ENCODE measurements around the gene ZNF710.

ZNF710 gene

DNA sequence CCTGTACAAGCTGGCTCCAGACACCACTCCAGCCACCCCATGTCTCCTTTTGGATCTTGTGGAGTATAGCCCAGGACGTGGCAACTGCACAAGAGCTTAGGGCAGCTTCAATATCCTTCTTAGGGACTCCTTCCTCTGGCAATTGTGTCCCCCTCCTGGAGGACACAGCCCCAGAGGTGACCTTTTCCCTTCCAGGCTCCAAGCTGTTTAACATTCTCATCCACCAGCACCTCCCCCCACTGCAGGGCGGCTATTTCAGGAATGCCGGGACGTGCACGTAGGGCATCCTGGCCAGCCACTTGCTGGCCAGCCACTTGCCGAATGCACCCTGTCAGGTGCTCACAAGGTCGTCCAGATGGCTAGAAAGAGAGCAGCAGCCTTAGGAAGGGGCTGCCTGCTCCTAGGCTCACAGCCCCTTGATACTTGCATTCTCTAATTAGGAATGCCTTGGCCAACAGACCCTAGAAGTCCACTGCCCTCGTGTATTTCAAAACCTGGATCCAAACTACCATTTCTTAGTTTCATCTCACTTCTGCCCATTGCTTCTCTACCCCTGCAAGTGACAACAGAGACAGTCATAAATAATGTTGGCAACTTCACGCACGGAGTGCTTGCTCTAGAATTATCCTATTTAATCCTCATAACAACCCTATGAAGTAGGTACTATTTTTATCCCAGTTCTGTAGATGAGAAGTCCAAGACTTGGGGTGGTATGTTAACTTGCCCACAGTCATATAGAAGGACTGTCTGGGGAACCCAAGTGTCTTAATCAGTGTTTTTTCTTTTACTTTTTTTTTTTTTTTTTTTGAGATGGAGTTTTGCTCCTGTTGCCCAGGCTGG, 125.7 kb downstream of the ZNF710 start:
- ATAC-seq (ENCODE audit: insufficient read depth, low read depth) (no peak), DNase-seq (no peak)
- no peak overlapping the region for H3K27ac ChIP-seq (ENCODE audit: low read length)
- H4K20me1 ChIP-seq (ENCODE audit: insufficient read depth, low read length): no peaks in the 10 kb centered on the region
- H3K4me2 ChIP-seq (ENCODE audit: insufficient read depth, low read length): no peak overlapping the region
- H2AFZ ChIP-seq (ENCODE audit: low read depth, low read length): no peak overlapping the region
- TF ChIP-seq, protein P1, sequence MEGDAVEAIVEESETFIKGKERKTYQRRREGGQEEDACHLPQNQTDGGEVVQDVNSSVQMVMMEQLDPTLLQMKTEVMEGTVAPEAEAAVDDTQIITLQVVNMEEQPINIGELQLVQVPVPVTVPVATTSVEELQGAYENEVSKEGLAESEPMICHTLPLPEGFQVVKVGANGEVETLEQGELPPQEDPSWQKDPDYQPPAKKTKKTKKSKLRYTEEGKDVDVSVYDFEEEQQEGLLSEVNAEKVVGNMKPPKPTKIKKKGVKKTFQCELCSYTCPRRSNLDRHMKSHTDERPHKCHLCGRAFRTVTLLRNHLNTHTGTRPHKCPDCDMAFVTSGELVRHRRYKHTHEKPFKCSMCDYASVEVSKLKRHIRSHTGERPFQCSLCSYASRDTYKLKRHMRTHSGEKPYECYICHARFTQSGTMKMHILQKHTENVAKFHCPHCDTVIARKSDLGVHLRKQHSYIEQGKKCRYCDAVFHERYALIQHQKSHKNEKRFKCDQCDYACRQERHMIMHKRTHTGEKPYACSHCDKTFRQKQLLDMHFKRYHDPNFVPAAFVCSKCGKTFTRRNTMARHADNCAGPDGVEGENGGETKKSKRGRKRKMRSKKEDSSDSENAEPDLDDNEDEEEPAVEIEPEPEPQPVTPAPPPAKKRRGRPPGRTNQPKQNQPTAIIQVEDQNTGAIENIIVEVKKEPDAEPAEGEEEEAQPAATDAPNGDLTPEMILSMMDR (IDR thresholded peaks at IDR 0.05; ENCODE audit: borderline replicate concordance, extremely low read depth, low read length, poor library complexity, severe bottlenecking): no peak
- TF ChIP-seq EZH2 (IDR thresholded peaks at IDR 0.05; ENCODE audit: borderline replicate concordance, low read depth, low read length, severe bottlenecking): no peak
- H3K4me1 ChIP-seq (ENCODE audit: insufficient read depth, low read length): no peaks in the 10 kb centered on the region
- no peak overlapping the region for H3K9ac ChIP-seq (ENCODE audit: low read depth, low read length)
- H3K36me3 ChIP-seq (ENCODE audit: insufficient read depth, low read length): no peaks in the 10 kb centered on the region
- H3K9me3 ChIP-seq (ENCODE audit: insufficient read depth, low read length, severe bottlenecking): no peaks in the 10 kb centered on the region
- H3K27me3 ChIP-seq (ENCODE audit: insufficient read depth, low read length, poor library complexity): no peaks in the 10 kb centered on the region
- no peak overlapping the region for H3K4me3 ChIP-seq (ENCODE audit: low read depth in 1 of 2, low read length in 2 of 2)
- no peaks in the 10 kb centered on the region for H3K79me2 ChIP-seq (ENCODE audit: insufficient read depth, low read length)

DNA sequence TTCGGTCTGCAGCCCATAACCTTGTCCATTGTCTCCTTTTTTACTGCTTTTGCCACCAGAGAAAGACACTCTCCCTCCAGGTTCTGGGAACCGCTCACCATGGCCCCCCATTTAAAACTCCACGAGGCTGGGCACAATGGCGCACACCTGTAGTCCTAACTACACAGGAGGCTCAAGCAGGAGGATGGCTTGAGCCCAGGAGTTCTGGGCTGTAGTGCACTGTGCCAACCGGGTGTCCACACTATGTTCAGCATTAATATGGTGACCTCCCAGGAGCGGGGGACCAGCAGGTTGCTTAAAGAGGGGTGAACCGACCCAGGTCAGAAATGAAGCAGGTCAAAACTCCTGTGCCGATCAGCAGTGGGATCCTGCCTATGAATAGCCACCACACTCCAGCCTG, 129.2 kb downstream of the ZNF710 start:
- Histone ChIP-seq H3K9me3 (ENCODE audit: insufficient read depth, low read length, severe bottlenecking) (no peaks in the 10 kb centered on the region), H3K27me3 (ENCODE audit: insufficient read depth, low read length, poor library complexity) (no peaks in the 10 kb centered on the region), H3K4me3 (ENCODE audit: low read depth in 1 of 2, low read length in 2 of 2) (no peak overlapping the region), H3K9ac (ENCODE audit: low read depth, low read length) (no peak overlapping the region), H3K27ac (ENCODE audit: low read length) (no peak overlapping the region), H4K20me1 (ENCODE audit: insufficient read depth, low read length) (no peaks in the 10 kb centered on the region), H2AFZ (ENCODE audit: low read depth, low read length) (no peak overlapping the region), H3K79me2 (ENCODE audit: insufficient read depth, low read length) (no peaks in the 10 kb centered on the region), H3K4me1 (ENCODE audit: insufficient read depth, low read length) (no peaks in the 10 kb centered on the region), H3K4me2 (ENCODE audit: insufficient read depth, low read length) (no peak overlapping the region), H3K36me3 (ENCODE audit: insufficient read depth, low read length) (no peaks in the 10 kb centered on the region)
- DNase-seq (no peak), ATAC-seq (ENCODE audit: insufficient read depth, low read depth) (no peak)
- TF ChIP-seq, protein P1 (IDR thresholded peaks at IDR 0.05; ENCODE audit: borderline replicate concordance, extremely low read depth, low read length, poor library complexity, severe bottlenecking): no peak
- no peak for TF ChIP-seq EZH2 (IDR thresholded peaks at IDR 0.05; ENCODE audit: borderline replicate concordance, low read depth, low read length, severe bottlenecking)

Measured in DND-41 (cell line).